NCI-H524 treated with DMSO at 0.1 percent for 48 hours (cell line): Measurements from ENCODE around the gene RABL6.
"Not testable (repeated sequence)": the region's sequence is repeated elsewhere in the genome, so short reads cannot be mapped to it uniquely, and the experiment has no call there.

Source experiments
- DNase-seq: peaks from one replicate; lab custom pipeline; 2025; lab: John Stamatoyannopoulos, UW

The RABL6 gene

GRCh38 chr9:136881691-136882108 is 74.0 kb downstream of the RABL6 start:
- no peak for DNase-seq

GRCh38 chr9:136882109-136882946 is 74.6 kb downstream of the RABL6 start:
- no peak for DNase-seq

- DNase-seq, result not testable (repeated sequence)
These were observed 75.2 kb downstream of the RABL6 start for GRCh38 chr9:136882947-136883283.

GRCh38 chr9:136883670-136884069 is 75.9 kb downstream of the RABL6 start:
- DNase-seq, result not testable (repeated sequence)

GRCh38 chr9:136885950-136886578 is 78.3 kb downstream of the RABL6 start, which contains the start of gene TRAF2:
TSS of gene TRAF2 (plus strand) at chr9:136886516. CDS start at chr9:136898741, 12,225 bp downstream.
- DNase-seq, result peak; percentile 89

- DNase-seq, result no peak
These were observed 79.2 kb downstream of the RABL6 start for GRCh38 chr9:136886610-136887597.

GRCh38 chr9:136888454-136888853 is 80.7 kb downstream of the RABL6 start:
- no peak for DNase-seq

- DNase-seq, result no peak
These were observed 82.1 kb downstream of the RABL6 start for GRCh38 chr9:136889858-136890257.

- no peak for DNase-seq
These were observed 82.9 kb downstream of the RABL6 start for GRCh38 chr9:136890661-136891060.
